ENCODE data around the gene IFT22.

DNA sequence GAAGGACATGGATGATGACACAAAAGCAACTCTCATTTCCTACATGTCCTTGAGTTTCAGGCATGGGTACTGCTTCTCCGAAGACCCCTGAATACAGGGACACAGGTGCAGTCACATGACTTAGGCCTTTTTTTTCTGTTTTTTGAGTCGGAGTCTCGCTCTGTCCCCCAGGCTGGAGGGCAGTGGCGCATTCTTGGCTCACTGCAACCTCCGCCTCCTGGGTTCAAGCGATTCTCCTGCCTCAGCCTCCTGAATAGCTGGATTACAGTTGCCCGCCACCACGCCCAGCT is 26.8 kb downstream of the IFT22 start:
- TF ChIP-seq, protein P1, sequence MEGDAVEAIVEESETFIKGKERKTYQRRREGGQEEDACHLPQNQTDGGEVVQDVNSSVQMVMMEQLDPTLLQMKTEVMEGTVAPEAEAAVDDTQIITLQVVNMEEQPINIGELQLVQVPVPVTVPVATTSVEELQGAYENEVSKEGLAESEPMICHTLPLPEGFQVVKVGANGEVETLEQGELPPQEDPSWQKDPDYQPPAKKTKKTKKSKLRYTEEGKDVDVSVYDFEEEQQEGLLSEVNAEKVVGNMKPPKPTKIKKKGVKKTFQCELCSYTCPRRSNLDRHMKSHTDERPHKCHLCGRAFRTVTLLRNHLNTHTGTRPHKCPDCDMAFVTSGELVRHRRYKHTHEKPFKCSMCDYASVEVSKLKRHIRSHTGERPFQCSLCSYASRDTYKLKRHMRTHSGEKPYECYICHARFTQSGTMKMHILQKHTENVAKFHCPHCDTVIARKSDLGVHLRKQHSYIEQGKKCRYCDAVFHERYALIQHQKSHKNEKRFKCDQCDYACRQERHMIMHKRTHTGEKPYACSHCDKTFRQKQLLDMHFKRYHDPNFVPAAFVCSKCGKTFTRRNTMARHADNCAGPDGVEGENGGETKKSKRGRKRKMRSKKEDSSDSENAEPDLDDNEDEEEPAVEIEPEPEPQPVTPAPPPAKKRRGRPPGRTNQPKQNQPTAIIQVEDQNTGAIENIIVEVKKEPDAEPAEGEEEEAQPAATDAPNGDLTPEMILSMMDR (IDR thresholded peaks at IDR 0.05) = no peak
- TF ChIP-seq RFX5 (IDR thresholded peaks at IDR 0.05) (no peak), FOSL2 (IDR thresholded peaks at IDR 0.05) (no peak), FOSL2 (CRISPR knock-in tag; IDR thresholded peaks at IDR 0.05) (no peak), SMC3 (IDR thresholded peaks at IDR 0.05) (no peak), JUN (IDR thresholded peaks at IDR 0.05) (no peak), POLR2AphosphoS2 (conservative IDR thresholded peaks at IDR 0.05; ENCODE audit: low read length) (no peak)
- TF ChIP-seq, protein P2, sequence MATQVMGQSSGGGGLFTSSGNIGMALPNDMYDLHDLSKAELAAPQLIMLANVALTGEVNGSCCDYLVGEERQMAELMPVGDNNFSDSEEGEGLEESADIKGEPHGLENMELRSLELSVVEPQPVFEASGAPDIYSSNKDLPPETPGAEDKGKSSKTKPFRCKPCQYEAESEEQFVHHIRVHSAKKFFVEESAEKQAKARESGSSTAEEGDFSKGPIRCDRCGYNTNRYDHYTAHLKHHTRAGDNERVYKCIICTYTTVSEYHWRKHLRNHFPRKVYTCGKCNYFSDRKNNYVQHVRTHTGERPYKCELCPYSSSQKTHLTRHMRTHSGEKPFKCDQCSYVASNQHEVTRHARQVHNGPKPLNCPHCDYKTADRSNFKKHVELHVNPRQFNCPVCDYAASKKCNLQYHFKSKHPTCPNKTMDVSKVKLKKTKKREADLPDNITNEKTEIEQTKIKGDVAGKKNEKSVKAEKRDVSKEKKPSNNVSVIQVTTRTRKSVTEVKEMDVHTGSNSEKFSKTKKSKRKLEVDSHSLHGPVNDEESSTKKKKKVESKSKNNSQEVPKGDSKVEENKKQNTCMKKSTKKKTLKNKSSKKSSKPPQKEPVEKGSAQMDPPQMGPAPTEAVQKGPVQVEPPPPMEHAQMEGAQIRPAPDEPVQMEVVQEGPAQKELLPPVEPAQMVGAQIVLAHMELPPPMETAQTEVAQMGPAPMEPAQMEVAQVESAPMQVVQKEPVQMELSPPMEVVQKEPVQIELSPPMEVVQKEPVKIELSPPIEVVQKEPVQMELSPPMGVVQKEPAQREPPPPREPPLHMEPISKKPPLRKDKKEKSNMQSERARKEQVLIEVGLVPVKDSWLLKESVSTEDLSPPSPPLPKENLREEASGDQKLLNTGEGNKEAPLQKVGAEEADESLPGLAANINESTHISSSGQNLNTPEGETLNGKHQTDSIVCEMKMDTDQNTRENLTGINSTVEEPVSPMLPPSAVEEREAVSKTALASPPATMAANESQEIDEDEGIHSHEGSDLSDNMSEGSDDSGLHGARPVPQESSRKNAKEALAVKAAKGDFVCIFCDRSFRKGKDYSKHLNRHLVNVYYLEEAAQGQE (IDR thresholded peaks at IDR 0.05) = no peak
- TF ChIP-seq, protein P3, sequence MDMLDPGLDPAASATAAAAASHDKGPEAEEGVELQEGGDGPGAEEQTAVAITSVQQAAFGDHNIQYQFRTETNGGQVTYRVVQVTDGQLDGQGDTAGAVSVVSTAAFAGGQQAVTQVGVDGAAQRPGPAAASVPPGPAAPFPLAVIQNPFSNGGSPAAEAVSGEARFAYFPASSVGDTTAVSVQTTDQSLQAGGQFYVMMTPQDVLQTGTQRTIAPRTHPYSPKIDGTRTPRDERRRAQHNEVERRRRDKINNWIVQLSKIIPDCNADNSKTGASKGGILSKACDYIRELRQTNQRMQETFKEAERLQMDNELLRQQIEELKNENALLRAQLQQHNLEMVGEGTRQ (IDR thresholded peaks at IDR 0.05) = no peak
- TF ChIP-seq, protein P4, sequence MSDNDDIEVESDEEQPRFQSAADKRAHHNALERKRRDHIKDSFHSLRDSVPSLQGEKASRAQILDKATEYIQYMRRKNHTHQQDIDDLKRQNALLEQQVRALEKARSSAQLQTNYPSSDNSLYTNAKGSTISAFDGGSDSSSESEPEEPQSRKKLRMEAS (IDR thresholded peaks at IDR 0.05) = no peak

Data from A549 (cell line).